ENCODE results near the gene QRICH1. TPM values are rescaled to one million over a fixed set of nuclear protein-coding genes. Genes with fewer than 3 reads are reported as not detected.

The QRICH1 gene
- polyA plus RNA-seq (ENCODE audit: insufficient read length in 12 of 12): 100 to 1,000 TPM in 2 of 12 donors, 10 to 100 TPM in 10; 46.8 to 246 (median 61.4) TPM
- long read RNA-seq, donor 1, partial matches to known transcripts: 25 of 31 reads
- long read RNA-seq, donor 1, other reads (novel, unspliced or antisense): 0 of 31 reads
- long read RNA-seq, donor 2, partial matches to known transcripts: 27 of 33 reads
- long read RNA-seq, donor 2, other reads (novel, unspliced or antisense): 0 of 33 reads
- long read RNA-seq, donor 3, partial matches to known transcripts: 0 of 3 reads
- long read RNA-seq, donor 3, other reads (novel, unspliced or antisense): 0 of 3 reads
- long read RNA-seq, donor 4, partial matches to known transcripts: 0 of 2 reads
- long read RNA-seq, donor 4, other reads (novel, unspliced or antisense): 0 of 2 reads
- long read RNA-seq, donor 5, partial matches to known transcripts: 6 of 10 reads
- long read RNA-seq, donor 5, other reads (novel, unspliced or antisense): 0 of 10 reads
- long read RNA-seq, donor 6, partial matches to known transcripts: 0 of 1 reads
- long read RNA-seq, donor 6, other reads (novel, unspliced or antisense): 0 of 1 reads
- long read RNA-seq, donor 7, partial matches to known transcripts: 5 of 5 reads
- long read RNA-seq, donor 7, other reads (novel, unspliced or antisense): 0 of 5 reads
- long read RNA-seq, donor 8, partial matches to known transcripts: 0 of 1 reads
- long read RNA-seq, donor 8, other reads (novel, unspliced or antisense): 0 of 1 reads
- long read RNA-seq, donor 9, partial matches to known transcripts: 10 of 13 reads
- long read RNA-seq, donor 9, other reads (novel, unspliced or antisense): 0 of 13 reads
- long read RNA-seq, donor 10, partial matches to known transcripts: 9 of 10 reads
- long read RNA-seq, donor 10, other reads (novel, unspliced or antisense): 0 of 10 reads
- long read RNA-seq, donor 11, partial matches to known transcripts: 14 of 14 reads
- long read RNA-seq, donor 11, other reads (novel, unspliced or antisense): 0 of 14 reads

DNA sequence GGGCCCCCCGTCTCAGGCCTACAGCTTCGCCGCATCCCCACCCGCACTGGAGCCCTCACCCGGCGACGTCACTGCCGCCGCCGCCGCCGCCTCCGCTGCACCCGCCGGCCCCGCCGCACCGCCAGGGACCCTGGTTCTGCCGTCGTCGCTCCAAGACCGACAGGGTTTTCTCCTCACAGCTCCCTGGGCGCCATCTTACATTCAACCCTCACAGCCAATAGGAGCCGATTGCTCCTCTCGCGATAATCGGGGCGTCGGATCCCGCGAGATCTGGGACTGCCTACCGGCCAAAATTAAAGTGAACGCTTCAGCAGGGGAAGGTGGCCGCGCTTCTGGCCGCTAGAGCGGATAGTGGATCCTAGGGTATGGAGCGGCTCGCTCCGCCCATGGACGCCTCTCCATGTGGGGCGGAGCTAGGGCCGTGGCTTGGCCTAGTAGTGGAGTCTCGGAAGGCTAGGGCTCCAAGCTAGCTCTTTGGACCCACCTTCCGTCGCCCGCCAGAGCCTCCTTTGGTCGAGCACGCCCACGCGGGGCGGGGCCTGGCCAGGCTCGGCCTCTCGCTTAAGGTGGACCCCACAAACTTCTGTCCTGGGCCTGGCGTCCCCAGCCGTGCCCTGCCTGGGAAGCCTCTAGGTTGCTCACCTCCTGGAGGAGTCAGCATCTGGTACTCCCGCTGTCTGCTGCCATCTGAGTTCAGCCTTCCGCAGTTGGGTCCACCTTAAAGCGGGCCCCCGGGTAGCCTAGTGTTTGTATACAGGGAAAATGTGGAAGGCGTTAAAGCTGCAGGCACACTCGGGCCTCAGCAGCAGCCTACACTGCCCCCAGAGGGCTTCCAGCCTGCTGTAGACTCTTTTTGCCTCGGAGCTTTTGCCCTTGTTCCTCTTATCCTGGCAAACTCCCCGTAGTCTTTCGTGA, at the start of gene QRICH1:
Gene QRICH1 (minus strand): TSS at position 219 of the 915 bp plus-strand sequence. CDS start 17,054 bp downstream, outside the sequence.
- DNase-seq: peak; percentile 99

DNA sequence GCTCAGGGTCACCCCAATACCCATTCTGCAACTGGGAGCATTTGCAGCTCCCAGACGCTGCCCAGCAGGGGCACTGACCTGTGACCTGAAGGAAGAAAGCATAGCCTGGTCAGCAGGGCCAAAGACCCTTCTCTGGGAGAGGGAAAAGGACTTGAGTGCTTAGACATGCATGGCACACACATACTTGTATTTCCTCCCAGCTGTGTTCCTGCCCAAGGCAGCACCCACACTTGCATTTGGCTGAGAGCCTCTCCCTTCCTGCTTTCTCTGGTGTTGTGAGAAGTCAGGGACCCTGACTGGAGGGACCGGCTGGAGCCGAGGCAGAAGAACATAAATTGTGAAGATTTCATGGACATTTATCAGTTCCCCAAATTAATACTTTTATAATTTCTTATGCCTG, 46.2 kb upstream of the QRICH1 start:
- no peak for DNase-seq

DNA sequence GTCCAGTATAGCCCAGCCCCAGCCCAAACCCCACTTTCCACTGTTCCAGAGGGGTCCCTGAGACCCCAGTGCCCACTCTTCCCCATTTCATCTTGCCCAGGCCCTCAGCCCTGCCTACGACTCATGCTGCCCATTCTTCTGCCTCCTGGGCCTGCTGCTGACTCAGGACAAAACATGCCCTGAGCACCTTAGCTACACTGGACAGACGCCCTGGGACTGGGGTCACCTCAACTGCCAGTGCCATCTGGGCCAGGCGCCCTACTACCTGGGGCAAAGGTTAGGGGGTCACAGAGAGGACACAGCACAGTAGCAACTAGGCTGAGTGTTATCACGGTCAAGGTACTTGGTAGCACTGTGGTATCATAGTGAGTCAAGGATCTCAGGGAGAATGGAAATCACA, 41.6 kb upstream of the QRICH1 start:
- DNase-seq: no peak

DNA sequence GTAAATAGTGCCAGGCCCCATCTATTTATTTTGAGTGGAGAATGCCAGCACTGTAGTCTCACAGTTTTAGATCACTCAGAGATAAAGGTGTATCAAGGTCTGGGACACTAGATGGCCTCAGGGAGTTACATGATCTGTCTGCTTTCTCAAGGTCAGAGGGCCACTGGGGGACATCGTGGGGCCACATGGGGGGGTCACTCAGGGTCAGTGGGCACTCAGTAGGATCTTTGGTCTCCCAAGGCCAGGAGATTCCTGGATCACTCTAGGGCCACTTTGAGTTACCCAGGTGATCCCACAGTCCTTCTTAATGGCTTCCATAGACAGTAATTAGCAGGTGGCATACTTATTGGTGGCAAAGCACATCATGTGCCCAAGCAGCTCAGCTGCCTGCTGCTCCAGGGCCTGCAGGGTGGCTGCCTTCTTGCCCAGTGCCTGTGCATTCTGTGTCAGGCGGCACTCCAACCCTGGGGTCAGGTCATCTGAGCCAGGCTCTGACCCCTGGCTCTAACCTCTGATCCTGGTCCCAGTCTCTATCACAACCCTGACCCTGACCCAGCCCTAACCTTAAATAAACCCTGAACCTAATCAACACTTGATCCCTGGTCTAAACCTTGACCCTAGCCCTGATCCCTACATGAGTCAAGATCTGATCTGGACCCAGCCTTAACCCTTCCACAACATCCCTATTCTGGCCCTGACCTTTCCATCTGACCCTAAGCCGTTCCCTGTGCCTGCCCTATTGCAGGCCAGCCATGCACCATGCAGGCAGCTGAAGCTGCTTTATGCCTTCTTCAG, 40.8 kb upstream of the QRICH1 start:
- no peak for DNase-seq

- peak; percentile 91 for DNase-seq
Measured at GRCh38 chr3:49133226-49133951, 39.5 kb upstream of the QRICH1 start.

DNA sequence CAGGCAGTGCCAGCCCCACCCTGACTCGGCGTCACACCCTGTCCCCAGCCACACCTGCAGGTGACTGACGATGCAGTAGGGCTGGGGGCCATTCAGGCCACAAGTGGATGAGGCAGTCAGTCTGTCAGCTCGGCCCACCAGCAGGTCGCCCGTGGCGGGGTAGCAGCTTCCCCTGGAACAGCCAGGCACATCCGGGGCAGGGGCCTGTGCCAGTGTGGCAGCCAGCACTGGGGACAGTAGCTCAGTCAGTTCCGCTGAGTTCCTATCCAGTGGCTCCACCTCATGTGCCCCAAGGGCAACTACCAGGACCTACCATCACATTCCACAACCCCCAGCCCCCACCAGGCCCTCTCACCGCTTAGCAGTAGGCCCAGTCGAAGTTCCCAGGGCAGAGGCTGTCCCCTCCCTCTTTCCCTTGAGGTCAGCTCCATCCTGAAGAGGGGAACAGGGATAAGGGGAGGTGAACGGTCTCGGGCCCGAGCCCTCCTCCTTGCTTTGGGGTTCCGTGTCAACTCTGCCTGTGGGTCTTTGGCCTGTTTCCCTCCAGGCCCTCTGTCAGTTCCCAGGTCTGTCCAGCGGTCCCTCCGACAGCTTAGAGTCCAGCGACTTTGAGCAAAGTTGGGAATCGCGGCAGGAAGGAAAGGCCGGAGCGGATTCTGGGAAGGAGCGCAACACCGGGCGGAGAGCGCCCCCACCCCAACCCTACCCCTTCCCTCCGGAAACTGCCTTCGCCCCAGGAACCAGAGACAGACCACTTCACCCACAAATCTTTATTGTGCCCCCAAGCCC, 38.8 kb upstream of the QRICH1 start, which contains the start of gene LAMB2:
Gene LAMB2 (minus strand): TSS at position 614 of the 789 bp plus-strand sequence. CDS start 183 bp downstream, at position 431.
- DNase-seq: peak; percentile 87

DNA sequence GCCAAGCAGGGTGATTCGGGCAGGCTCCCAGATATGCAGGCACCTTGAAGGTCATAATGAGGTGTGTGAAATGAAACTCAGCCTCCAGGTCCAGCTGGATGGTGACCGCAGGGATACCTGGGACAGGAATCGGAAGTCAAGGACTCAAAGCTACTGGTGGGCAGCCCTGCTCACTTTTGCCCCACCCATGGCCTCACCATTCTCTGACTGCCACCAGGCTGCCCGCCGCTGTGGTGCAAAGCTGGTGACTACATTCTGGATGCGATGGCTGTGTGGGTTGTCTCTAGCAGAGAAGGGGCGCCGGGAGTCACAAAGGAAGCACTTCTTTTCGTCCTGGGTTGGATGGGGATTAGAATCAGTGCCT, 38.2 kb upstream of the QRICH1 start:
- DNase-seq: no peak

DNA sequence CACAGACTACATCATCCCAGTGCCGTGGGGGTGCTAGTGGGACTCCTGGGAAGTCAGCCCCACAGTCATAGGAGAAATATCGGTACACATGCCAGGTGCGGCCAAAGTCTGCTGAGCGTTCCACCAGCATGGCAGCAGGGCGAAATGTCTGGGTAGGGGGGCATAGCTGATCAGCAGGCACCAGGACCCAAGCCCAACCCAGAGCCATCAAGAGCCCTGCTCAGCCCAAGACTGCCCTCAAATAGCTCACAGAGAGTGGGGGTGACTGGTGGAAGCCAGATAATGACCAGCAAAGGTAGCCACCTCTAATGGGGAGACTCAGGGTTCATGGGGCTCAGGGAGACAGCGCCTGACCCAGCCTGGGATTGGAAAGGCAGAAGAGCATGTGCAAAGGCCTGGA, 37.7 kb upstream of the QRICH1 start:
- DNase-seq: no peak

DNA sequence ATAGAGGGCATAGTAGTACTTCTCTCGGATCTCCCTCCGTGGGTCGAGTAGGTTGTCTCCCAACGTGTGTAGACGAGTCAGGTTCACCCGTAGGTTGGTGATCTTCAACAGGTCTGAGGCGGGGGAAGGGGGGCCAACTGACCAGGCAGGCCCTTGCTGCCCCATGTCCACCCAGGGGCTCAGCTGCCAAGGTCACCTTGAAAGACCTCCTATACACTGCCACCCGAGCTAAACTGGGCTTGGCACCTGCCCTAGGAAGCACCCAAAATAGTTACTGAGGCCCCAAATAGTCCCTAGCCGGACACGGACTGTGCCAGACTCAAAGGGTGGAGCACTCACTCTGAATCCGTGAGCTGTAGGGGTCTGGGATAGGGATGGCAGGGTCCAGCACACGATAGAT, 37.2 kb upstream of the QRICH1 start:
- DNase-seq: no peak

- no peak for DNase-seq
Measured at GRCh38 chr3:49124991-49125670, 31.3 kb upstream of the QRICH1 start.

DNA sequence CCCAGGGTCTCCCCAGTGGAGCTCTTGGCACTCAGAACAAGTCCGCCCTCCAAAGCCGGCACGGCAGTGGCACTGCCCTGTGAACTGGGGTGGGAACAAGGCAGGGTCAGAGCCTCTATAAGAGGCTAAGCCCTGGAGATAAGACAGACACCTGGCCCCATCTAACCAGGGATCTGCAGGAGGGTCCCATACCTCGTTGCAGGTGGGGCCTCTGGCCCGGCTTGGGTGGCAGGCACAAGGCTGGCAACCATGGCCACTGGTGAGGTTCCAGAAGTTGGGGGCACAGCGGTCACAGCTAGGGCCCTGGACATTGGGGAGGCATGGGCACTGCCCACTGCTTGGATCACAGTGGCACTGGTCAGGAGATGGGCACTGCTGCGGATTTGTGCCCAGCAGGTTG, 30.3 kb upstream of the QRICH1 start:
- DNase-seq: no peak

GRCh38 chr3:49123687-49124086, 29.8 kb upstream of the QRICH1 start:
- no peak for DNase-seq

DNA sequence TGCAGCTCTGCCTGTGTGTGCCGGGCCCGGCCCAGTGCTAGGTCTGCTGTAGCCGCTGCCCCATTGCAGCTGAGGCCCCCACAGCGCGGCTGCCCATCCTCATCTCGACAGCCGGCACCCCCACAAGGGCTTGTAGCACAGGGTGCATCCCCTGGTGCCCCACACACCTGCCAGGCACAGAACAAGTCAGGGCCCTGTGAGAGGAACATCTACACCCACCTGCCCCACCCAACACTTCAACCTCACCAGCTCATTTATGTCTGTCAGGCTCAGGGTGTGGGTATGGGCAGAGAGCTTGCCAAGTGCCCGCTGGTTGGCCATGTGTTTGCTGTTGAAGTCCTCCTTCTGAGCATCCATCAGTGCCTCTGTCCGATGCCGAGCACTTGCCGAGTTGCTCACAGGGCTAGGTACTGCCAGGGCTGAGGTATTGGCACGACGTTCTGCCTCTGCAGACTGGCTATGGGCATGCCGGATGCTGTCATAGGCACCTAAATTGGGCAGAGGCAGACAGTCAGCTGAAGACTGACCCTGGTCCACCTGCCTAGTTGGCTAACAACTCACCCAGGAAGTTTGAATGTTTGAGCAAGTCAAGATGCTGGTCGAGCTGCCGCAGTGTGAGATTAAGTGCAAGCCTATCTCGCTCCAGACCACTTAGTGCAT, 29.1 kb upstream of the QRICH1 start:
- no peak for DNase-seq

- no peak for DNase-seq
Measured at GRCh38 chr3:49122451-49122850, 28.6 kb upstream of the QRICH1 start.

- no peak for DNase-seq
Measured at GRCh38 chr3:49122022-49122421, 28.2 kb upstream of the QRICH1 start.

DNA sequence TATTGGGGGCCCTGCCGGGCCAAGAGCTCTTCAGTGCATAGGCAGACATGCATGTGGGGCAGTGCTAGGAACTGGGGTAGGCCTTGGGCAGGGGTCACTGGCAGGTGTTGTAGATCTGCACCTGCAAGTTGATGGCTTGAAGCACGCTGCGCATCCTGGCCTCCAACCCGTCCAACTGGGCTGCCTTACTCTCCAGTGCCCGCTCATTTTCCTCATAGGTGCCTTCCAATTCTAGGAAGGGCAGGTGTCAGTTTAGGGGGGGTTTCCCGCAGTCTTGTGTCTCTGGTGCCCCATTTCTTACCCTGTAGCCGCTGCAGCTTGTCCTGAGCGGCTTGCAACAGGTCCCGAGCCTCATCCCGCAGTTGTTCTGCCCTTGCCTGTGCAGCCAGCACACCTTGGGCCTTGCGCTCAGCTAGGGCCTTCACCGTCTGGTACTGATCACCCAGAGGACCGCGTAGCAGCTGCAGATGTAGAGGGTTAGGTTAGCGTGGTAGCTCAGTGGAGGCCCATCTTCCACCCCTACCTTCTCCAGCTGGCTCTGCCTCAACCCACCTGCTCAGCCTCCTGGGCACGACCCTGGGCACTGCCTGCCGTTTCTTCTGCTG, 27.4 kb upstream of the QRICH1 start:
- no peak for DNase-seq

GRCh38 chr3:49120438-49121131, 26.7 kb upstream of the QRICH1 start, which contains the start of gene USP19:
Gene USP19 (minus strand): TSS chr3:49120823. CDS start chr3:49119145, 1,678 bp downstream.
- DNase-seq: peak; percentile 96

Measured in muscle of arm (tissue), 14 donors.